ENCODE measurements around the gene GLRA1. TPM values are rescaled to one million over a fixed set of nuclear protein-coding genes. Genes with fewer than 3 reads are reported as not detected.

Gene GLRA1
- polyA plus RNA-seq, 1 donor (not counting 4 experiments of a cell fraction or from before 2014, with no cell fraction given), result not detected

GRCh38 chr5:151811593-151812321 lies 112.9 kb downstream of the GLRA1 start:
- H4K20me1 ChIP-seq (ENCODE audit: control insufficient read depth, extremely low read depth, insufficient read depth, low read length), result no peaks in the 10 kb centered on the region
- no peaks in the 10 kb centered on the region for H3K4me1 ChIP-seq (ENCODE audit: control insufficient read depth, extremely low read depth, insufficient read depth, low read length)
- TF ChIP-seq EZH2 (IDR thresholded peaks at IDR 0.05; ENCODE audit: low read length) (no peak), CTCF (optimal IDR thresholded peaks at IDR 0.05 in 1 of 3, IDR thresholded peaks at IDR 0.05 in 1 of 3, conservative IDR thresholded peaks at IDR 0.05 in 1 of 3; ENCODE audit: extremely low read depth in 1 of 3, insufficient read depth in 2 of 3, low read length in 3 of 3) (no peak)
- H2AFZ ChIP-seq (ENCODE audit: control insufficient read depth, low read length), result no peak overlapping the region
- H3K9me1 ChIP-seq (ENCODE audit: control insufficient read depth, extremely low read depth, insufficient read depth, low read length), result no peaks in the 10 kb centered on the region
- dilution Hi-C loops (cut with MboI; ENCODE audit: extremely low pct_ligation_motif_present, low sequenced_read_pairs), result no loop called here
- FAIRE-seq, result no peak
- no peaks in the 10 kb centered on the region for H3K27me3 ChIP-seq (ENCODE audit: control insufficient read depth, extremely low read depth, insufficient read depth, low read length)
- peaks cover 21 to 31% of the 10 kb centered on the region in 2 experiments for H3K36me3 ChIP-seq (ENCODE audit: control insufficient read depth in 2 of 2, extremely low read depth in 1 of 2, insufficient read depth in 2 of 2, low read length in 2 of 2)
- H3K79me2 ChIP-seq (ENCODE audit: control insufficient read depth, insufficient read depth, low read length), result peaks cover 14% of the 10 kb centered on the region
- no peak overlapping the region for H3K27ac ChIP-seq (ENCODE audit: control insufficient read depth, insufficient read depth, low read length)
- DNase-seq (ENCODE audit: low read depth, low spot score), result no peak
- no peak overlapping the region for H3K4me3 ChIP-seq (ENCODE audit: control insufficient read depth in 2 of 3, extremely low read depth in 1 of 3, insufficient read depth in 2 of 3, low read depth in 1 of 3, low read length in 3 of 3)
- H3K4me2 ChIP-seq (ENCODE audit: control insufficient read depth, extremely low read depth, insufficient read depth, low read depth, low read length), result no peak overlapping the region
- H3K9ac ChIP-seq (ENCODE audit: control insufficient read depth, extremely low read depth, insufficient read depth, low read length), result no peak overlapping the region
- H3K9me3 ChIP-seq (ENCODE audit: control insufficient read depth, low read depth, low read length), result no peaks in the 10 kb centered on the region

- Histone ChIP-seq H3K4me3 (ENCODE audit: control insufficient read depth in 2 of 3, extremely low read depth in 1 of 3, insufficient read depth in 2 of 3, low read depth in 1 of 3, low read length in 3 of 3) (no peak overlapping the region), H3K4me2 (ENCODE audit: control insufficient read depth, extremely low read depth, insufficient read depth, low read depth, low read length) (no peak overlapping the region), H3K27ac (ENCODE audit: control insufficient read depth, insufficient read depth, low read length) (peak overlapping the region; percentile 15), H3K36me3 (ENCODE audit: control insufficient read depth in 2 of 2, extremely low read depth in 1 of 2, insufficient read depth in 2 of 2, low read length in 2 of 2) (peaks cover 23 to 40% of the 10 kb centered on the region in 2 experiments), H3K4me1 (ENCODE audit: control insufficient read depth, extremely low read depth, insufficient read depth, low read length) (no peaks in the 10 kb centered on the region), H3K9ac (ENCODE audit: control insufficient read depth, extremely low read depth, insufficient read depth, low read length) (no peak overlapping the region), H3K79me2 (ENCODE audit: control insufficient read depth, insufficient read depth, low read length) (peaks cover 22% of the 10 kb centered on the region), H4K20me1 (ENCODE audit: control insufficient read depth, extremely low read depth, insufficient read depth, low read length) (no peaks in the 10 kb centered on the region), H3K27me3 (ENCODE audit: control insufficient read depth, extremely low read depth, insufficient read depth, low read length) (no peaks in the 10 kb centered on the region), H3K9me1 (ENCODE audit: control insufficient read depth, extremely low read depth, insufficient read depth, low read length) (no peaks in the 10 kb centered on the region), H3K9me3 (ENCODE audit: control insufficient read depth, low read depth, low read length) (no peaks in the 10 kb centered on the region), H2AFZ (ENCODE audit: control insufficient read depth, low read length) (no peak overlapping the region)
- FAIRE-seq, result no peak
- DNase-seq (ENCODE audit: low read depth, low spot score), result no peak
- TF ChIP-seq EZH2 (IDR thresholded peaks at IDR 0.05; ENCODE audit: low read length) (no peak), CTCF (optimal IDR thresholded peaks at IDR 0.05 in 1 of 3, IDR thresholded peaks at IDR 0.05 in 1 of 3, conservative IDR thresholded peaks at IDR 0.05 in 1 of 3; ENCODE audit: extremely low read depth in 1 of 3, insufficient read depth in 2 of 3, low read length in 3 of 3) (no peak)
- dilution Hi-C loops (cut with MboI; ENCODE audit: extremely low pct_ligation_motif_present, low sequenced_read_pairs), result no loop called here
Measured at GRCh38 chr5:151810897-151811296, 113.8 kb downstream of the GLRA1 start.
